Smooth muscle cell (in vitro differentiated cells): ENCODE results near the gene GBA2. TPM values are rescaled to one million over a fixed set of nuclear protein-coding genes. Genes with fewer than 3 reads are reported as not detected.

Experiments used
- DNase-seq: peaks from one replicate; lab custom pipeline; 2025; ENCODE audit not compliant: unreplicated experiment; lab: John Stamatoyannopoulos, UW
- H2AFZ ChIP-seq: fragments of 200-600 bp; sonication (generic); 2 replicates; pipeline ENCODE4 v1.6.0; 2016; ENCODE audit warnings: antibody characterized with exemption, low read depth, mild to moderate bottlenecking
- H3F3A ChIP-seq: fragments of 200-600 bp; sonication (generic); 2 replicates; pipeline ENCODE4 v1.6.0; 2017; ENCODE audit warnings: antibody characterized with exemption, low read depth
- H3K27ac ChIP-seq: fragments of 200-600 bp; sonication (generic); 2 replicates; pipeline ENCODE4 v1.5.1; 2016; ENCODE audit warnings: low read depth, mild to moderate bottlenecking
- H3K27me3 ChIP-seq: fragments of 200-600 bp; sonication (generic); 2 replicates; pipeline ENCODE4 v1.6.1; 2016; ENCODE audit warnings: low read depth, mild to moderate bottlenecking
- H3K36me3 ChIP-seq: fragments of 200-600 bp; sonication (generic); 2 replicates; pipeline ENCODE4 v1.5.1; 2016; ENCODE audit warnings: low read depth
- H3K4me1 ChIP-seq: fragments of 200-600 bp; sonication (generic); 2 replicates; pipeline ENCODE4 v1.5.1; 2016; ENCODE audit warnings: low read depth
- H3K4me2 ChIP-seq: fragments of 200-600 bp; sonication (generic); 2 replicates; pipeline ENCODE4 v1.6.0; 2016; ENCODE audit warnings: mild to moderate bottlenecking
- H3K4me3 ChIP-seq: fragments of 200-600 bp; sonication (generic); 2 replicates; pipeline ENCODE4 v1.5.1; 2016; ENCODE audit warnings: mild to moderate bottlenecking
- H3K79me2 ChIP-seq: fragments of 200-600 bp; sonication (generic); 2 replicates; pipeline ENCODE4 v1.6.0; 2016; ENCODE audit warnings: low read depth, mild to moderate bottlenecking
- H3K9ac ChIP-seq: fragments of 200-600 bp; sonication (generic); 2 replicates; pipeline ENCODE4 v1.6.0; 2016; ENCODE audit warnings: low read depth
- H3K9me3 ChIP-seq: fragments of 200-600 bp; sonication (generic); replicated peaks from 2 replicates; pipeline ENCODE4 v1.5.1; 2016; ENCODE audit warnings: low read depth
- H4K20me1 ChIP-seq: fragments of 200-600 bp; sonication (generic); 2 replicates; pipeline ENCODE4 v1.6.0; 2016; ENCODE audit warnings: low read depth
- whole genome bisulfite sequencing: methylation state at CpG from one replicate; pipeline ENCODE4 v1.1.7; 2016; ENCODE audit warnings: low lambda C conversion rate; 5-methylcytosine and 5-hydroxymethylcytosine counted together
- polyA plus RNA-seq: library from polyadenylated mRNA; unstranded; fragments of >200 nt; fragmentation: Nextera tagmentation; extraction: Ambion mirVana; gene quantifications from 2 replicates; pipeline ENCODE4 v1.2.1, GENCODE V29; 2016
- total RNA-seq: library from RNA; depleted of rRNA; stranded (reverse); fragments of >200 nt; gene quantifications from 2 replicates; pipeline ENCODE4 v1.2.3, GENCODE V29; 2014
- TF ChIP-seq, protein P1 (sequence below): fragments of 200-600 bp; sonication (generic); IDR thresholded peaks from 2 replicates; pipeline ENCODE4 v1.5.1; 2017; ENCODE audit warnings: borderline replicate concordance, mild to moderate bottlenecking, antibody characterized with exemption; ENCODE audit not compliant: insufficient read depth, poor library complexity, severe bottlenecking

GBA2 gene
- total and polyA plus RNA-seq, 2 experiments from 2014 or later, result 35.3 to 37.8 TPM

GRCh38 chr9:35729700-35730485, 19.1 kb downstream of the GBA2 start:
- peak overlapping the region; percentile 94 for H3K27ac ChIP-seq
- DNase-seq, result no peak
- H3K4me1 ChIP-seq, result peaks cover 49% of the 10 kb centered on the region
- no peaks in the 10 kb centered on the region for H3K27me3 ChIP-seq
- H3K4me3 ChIP-seq, result peak overlapping the region; percentile 83
- no peaks in the 10 kb centered on the region for H3K36me3 ChIP-seq
- TF ChIP-seq, protein P1, sequence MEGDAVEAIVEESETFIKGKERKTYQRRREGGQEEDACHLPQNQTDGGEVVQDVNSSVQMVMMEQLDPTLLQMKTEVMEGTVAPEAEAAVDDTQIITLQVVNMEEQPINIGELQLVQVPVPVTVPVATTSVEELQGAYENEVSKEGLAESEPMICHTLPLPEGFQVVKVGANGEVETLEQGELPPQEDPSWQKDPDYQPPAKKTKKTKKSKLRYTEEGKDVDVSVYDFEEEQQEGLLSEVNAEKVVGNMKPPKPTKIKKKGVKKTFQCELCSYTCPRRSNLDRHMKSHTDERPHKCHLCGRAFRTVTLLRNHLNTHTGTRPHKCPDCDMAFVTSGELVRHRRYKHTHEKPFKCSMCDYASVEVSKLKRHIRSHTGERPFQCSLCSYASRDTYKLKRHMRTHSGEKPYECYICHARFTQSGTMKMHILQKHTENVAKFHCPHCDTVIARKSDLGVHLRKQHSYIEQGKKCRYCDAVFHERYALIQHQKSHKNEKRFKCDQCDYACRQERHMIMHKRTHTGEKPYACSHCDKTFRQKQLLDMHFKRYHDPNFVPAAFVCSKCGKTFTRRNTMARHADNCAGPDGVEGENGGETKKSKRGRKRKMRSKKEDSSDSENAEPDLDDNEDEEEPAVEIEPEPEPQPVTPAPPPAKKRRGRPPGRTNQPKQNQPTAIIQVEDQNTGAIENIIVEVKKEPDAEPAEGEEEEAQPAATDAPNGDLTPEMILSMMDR, result peak; percentile 48
- H2AFZ ChIP-seq, result no peak overlapping the region
- 9% methylated on average over 6 of the region's 6 CpGs for WGBS
- peaks cover 16% of the 10 kb centered on the region for H3F3A ChIP-seq
- H3K4me2 ChIP-seq, result peak overlapping the region; percentile 92
- H3K9me3 ChIP-seq, result no peaks in the 10 kb centered on the region
- H3K79me2 ChIP-seq, result peaks cover 85% of the 10 kb centered on the region
- peaks cover 61% of the 10 kb centered on the region for H4K20me1 ChIP-seq
- H3K9ac ChIP-seq, result peak overlapping the region; percentile 4

GRCh38 chr9:35729101-35729500, 19.9 kb downstream of the GBA2 start:
- H3K27ac ChIP-seq, result peak overlapping the region; percentile 94
- H3F3A ChIP-seq, result peaks cover 12% of the 10 kb centered on the region
- no peaks in the 10 kb centered on the region for H3K36me3 ChIP-seq
- TF ChIP-seq, protein P1, result no peak
- peaks cover 62% of the 10 kb centered on the region for H4K20me1 ChIP-seq
- H3K9ac ChIP-seq, result peak overlapping the region; percentile 4
- H3K4me2 ChIP-seq, result peak overlapping the region; percentile 92
- peak overlapping the region; percentile 83 for H3K4me3 ChIP-seq
- H3K79me2 ChIP-seq, result peaks cover 83% of the 10 kb centered on the region
- H3K27me3 ChIP-seq, result no peaks in the 10 kb centered on the region
- H3K9me3 ChIP-seq, result no peaks in the 10 kb centered on the region
- H2AFZ ChIP-seq, result no peak overlapping the region
- DNase-seq, result no peak
- 72% methylated on average over 3 of the region's 3 CpGs for WGBS
- peaks cover 49% of the 10 kb centered on the region for H3K4me1 ChIP-seq

GRCh38 chr9:35728041-35728971, 20.7 kb downstream of the GBA2 start:
- H3K9me3 ChIP-seq, result no peaks in the 10 kb centered on the region
- H3K27me3 ChIP-seq, result no peaks in the 10 kb centered on the region
- peak; percentile 11 for DNase-seq
- TF ChIP-seq, protein P1, result no peak
- peaks cover 62% of the 10 kb centered on the region for H4K20me1 ChIP-seq
- H3F3A ChIP-seq, result peaks cover 12% of the 10 kb centered on the region
- 2% methylated on average over 9 of the region's 10 CpGs for WGBS
- peak overlapping the region; percentile 14 for H3K9ac ChIP-seq
- peak overlapping the region; percentile 94 for H3K27ac ChIP-seq
- peak overlapping the region; percentile 83 for H3K4me3 ChIP-seq
- H3K79me2 ChIP-seq, result peaks cover 78% of the 10 kb centered on the region
- peak overlapping the region; percentile 92 for H3K4me2 ChIP-seq
- H3K36me3 ChIP-seq, result no peaks in the 10 kb centered on the region
- peaks cover 42% of the 10 kb centered on the region for H3K4me1 ChIP-seq
- H2AFZ ChIP-seq, result no peak overlapping the region
